DND-41 (cell line): Measurements from ENCODE around the gene IDH3B.

Experiments
- ATAC-seq: fragments of 200-7000 bp; cut with Tn5 transposase; 3 replicates; pipeline ENCODE4 v1.9.1; 2021; ENCODE audit warnings: low read depth; ENCODE audit not compliant: insufficient read depth
- DNase-seq: peaks from one replicate; pipeline ENCODE4 v3.0.0-alpha.2; 2020
- H2AFZ ChIP-seq: 2 replicates; pipeline ENCODE4 v1.6.0; 2012; ENCODE audit warnings: low read depth, low read length
- H3K27ac ChIP-seq: 2 replicates; pipeline ENCODE4 v1.5.1; 2012; ENCODE audit warnings: low read length, inconsistent platforms
- H3K27me3 ChIP-seq: fragments of 200-600 bp; sonication (generic); 2 replicates; pipeline ENCODE4 v1.6.0; 2012; ENCODE audit warnings: low read length, mild to moderate bottlenecking, inconsistent platforms; ENCODE audit not compliant: insufficient read depth, poor library complexity
- H3K36me3 ChIP-seq: 2 replicates; pipeline ENCODE4 v1.5.1; 2012; ENCODE audit warnings: low read length, inconsistent platforms; ENCODE audit not compliant: insufficient read depth
- H3K4me1 ChIP-seq: 2 replicates; pipeline ENCODE4 v1.5.1; 2012; ENCODE audit warnings: mild to moderate bottlenecking, low read length; ENCODE audit not compliant: insufficient read depth
- H3K4me2 ChIP-seq: 2 replicates; pipeline ENCODE4 v1.6.0; 2012; ENCODE audit warnings: mild to moderate bottlenecking, moderate library complexity, low read length, inconsistent platforms; ENCODE audit not compliant: insufficient read depth
- H3K4me3 ChIP-seq, 2 experiments: fragments of 200-600 bp in 1 of 2; shearing (Covaris generic) in 1 of 2; 2 replicates each; pipeline ENCODE4 v1.5.1; 2012 to 2016; ENCODE audit warnings: inconsistent platforms in 2 of 2, low read length in 2 of 2, mild to moderate bottlenecking in 2 of 2, low read depth in 1 of 2, moderate library complexity in 1 of 2
- H3K79me2 ChIP-seq: 2 replicates; pipeline ENCODE4 v1.6.0; 2012; ENCODE audit warnings: low read length, inconsistent platforms; ENCODE audit not compliant: insufficient read depth
- H3K9ac ChIP-seq: 2 replicates; pipeline ENCODE4 v1.6.0; 2012; ENCODE audit warnings: low read depth, mild to moderate bottlenecking, inconsistent platforms, low read length, moderate library complexity
- H3K9me3 ChIP-seq: 2 replicates; pipeline ENCODE4 v1.5.1; 2012; ENCODE audit warnings: low read length, moderate library complexity, mild to moderate bottlenecking, inconsistent platforms; ENCODE audit not compliant: insufficient read depth, severe bottlenecking
- H4K20me1 ChIP-seq: 2 replicates; pipeline ENCODE4 v1.6.0; 2012; ENCODE audit warnings: low read length; ENCODE audit not compliant: insufficient read depth
- EZH2 ChIP-seq: IDR thresholded peaks from 3 replicates; pipeline ENCODE4 v1.6.1; 2012; ENCODE audit warnings: borderline replicate concordance, low read depth, mild to moderate bottlenecking, moderate library complexity, low read length, inconsistent platforms; ENCODE audit not compliant: severe bottlenecking
- TF ChIP-seq, protein P1 (sequence below): IDR thresholded peaks from 2 replicates; pipeline ENCODE4 v1.5.1; 2012; ENCODE audit warnings: borderline replicate concordance, low read length, moderate library complexity, mild to moderate bottlenecking; ENCODE audit not compliant: poor library complexity, severe bottlenecking; ENCODE audit errors: extremely low read depth

The IDH3B gene

GRCh38 chr20:2708665-2709064 is 44.6 kb upstream of the IDH3B start:
- H3K36me3 ChIP-seq: no peaks in the 10 kb centered on the region
- H4K20me1 ChIP-seq: peaks cover 4% of the 10 kb centered on the region; the same call in 1 of the 2 replicates
- ATAC-seq (no peak), DNase-seq (no peak)
- H3K9me3 ChIP-seq: no peaks in the 10 kb centered on the region
- no peak overlapping the region for H3K27ac ChIP-seq
- no peak overlapping the region for H3K4me3 ChIP-seq
- H3K79me2 ChIP-seq: no peaks in the 10 kb centered on the region
- H3K4me1 ChIP-seq: no peaks in the 10 kb centered on the region
- no peak for TF ChIP-seq EZH2
- TF ChIP-seq, protein P1, sequence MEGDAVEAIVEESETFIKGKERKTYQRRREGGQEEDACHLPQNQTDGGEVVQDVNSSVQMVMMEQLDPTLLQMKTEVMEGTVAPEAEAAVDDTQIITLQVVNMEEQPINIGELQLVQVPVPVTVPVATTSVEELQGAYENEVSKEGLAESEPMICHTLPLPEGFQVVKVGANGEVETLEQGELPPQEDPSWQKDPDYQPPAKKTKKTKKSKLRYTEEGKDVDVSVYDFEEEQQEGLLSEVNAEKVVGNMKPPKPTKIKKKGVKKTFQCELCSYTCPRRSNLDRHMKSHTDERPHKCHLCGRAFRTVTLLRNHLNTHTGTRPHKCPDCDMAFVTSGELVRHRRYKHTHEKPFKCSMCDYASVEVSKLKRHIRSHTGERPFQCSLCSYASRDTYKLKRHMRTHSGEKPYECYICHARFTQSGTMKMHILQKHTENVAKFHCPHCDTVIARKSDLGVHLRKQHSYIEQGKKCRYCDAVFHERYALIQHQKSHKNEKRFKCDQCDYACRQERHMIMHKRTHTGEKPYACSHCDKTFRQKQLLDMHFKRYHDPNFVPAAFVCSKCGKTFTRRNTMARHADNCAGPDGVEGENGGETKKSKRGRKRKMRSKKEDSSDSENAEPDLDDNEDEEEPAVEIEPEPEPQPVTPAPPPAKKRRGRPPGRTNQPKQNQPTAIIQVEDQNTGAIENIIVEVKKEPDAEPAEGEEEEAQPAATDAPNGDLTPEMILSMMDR: no peak
- H3K9ac ChIP-seq: no peak overlapping the region
- H3K27me3 ChIP-seq: peaks cover 48% of the 10 kb centered on the region
- H3K4me2 ChIP-seq: no peak overlapping the region
- no peak overlapping the region for H2AFZ ChIP-seq

- Histone ChIP-seq H4K20me1 (peaks cover 4% of the 10 kb centered on the region; the same call in 1 of the 2 replicates), H3K27me3 (peaks cover 48% of the 10 kb centered on the region), H3K27ac (no peak overlapping the region), H3K4me3 (no peak overlapping the region), H3K79me2 (no peaks in the 10 kb centered on the region), H2AFZ (no peak overlapping the region), H3K4me2 (no peak overlapping the region), H3K4me1 (no peaks in the 10 kb centered on the region), H3K9me3 (no peaks in the 10 kb centered on the region), H3K36me3 (no peaks in the 10 kb centered on the region), H3K9ac (no peak overlapping the region)
- TF ChIP-seq, protein P1: no peak
- TF ChIP-seq EZH2: no peak
- ATAC-seq (no peak), DNase-seq (no peak)
These were observed 44.0 kb upstream of the IDH3B start for GRCh38 chr20:2708073-2708415.

DNA sequence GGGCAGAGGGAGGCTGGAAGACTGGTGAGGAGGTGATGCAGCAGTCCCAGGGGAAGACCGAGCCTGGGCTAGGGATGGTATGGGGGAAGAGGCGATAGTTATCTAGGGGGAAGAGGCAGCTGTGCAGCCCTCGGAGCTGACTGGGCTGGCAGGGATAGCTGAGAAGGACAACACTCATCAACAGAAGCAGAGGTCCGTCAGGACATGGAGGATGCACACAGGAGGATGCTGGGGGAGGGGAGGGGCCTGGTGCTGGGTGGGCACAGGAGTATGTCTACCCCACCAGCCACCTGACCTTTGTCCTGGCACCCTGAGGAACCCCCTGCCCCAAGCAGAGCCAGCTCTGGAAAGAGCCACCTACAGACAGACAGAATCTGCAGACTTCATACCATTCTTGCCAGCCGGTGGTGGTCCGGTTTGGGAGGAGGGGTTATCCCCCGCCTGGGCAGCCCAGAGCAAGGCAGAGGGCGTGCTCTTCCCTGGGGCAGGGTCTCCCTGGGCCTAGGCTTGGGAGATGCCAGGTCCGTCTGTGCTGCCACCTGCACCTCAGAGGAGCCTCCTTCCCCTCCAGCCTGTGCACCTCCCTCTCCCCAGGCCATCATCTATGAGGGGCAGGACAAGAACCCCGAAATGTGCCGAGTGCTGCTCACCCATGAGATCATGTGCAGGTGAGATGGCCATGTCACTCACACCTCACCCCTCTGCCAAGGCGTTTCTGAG is 43.5 kb upstream of the IDH3B start:
- Histone ChIP-seq H2AFZ (no peak overlapping the region), H3K27me3 (peaks cover 45% of the 10 kb centered on the region), H3K79me2 (no peaks in the 10 kb centered on the region), H3K4me1 (no peaks in the 10 kb centered on the region), H3K36me3 (no peaks in the 10 kb centered on the region), H3K4me3 (no peak overlapping the region), H3K9ac (no peak overlapping the region), H3K27ac (no peak overlapping the region), H3K9me3 (no peaks in the 10 kb centered on the region), H4K20me1 (peaks cover 4% of the 10 kb centered on the region; the same call in 1 of the 2 replicates), H3K4me2 (no peak overlapping the region)
- ATAC-seq: no peak
- DNase-seq: no peak
- no peak for TF ChIP-seq EZH2
- TF ChIP-seq, protein P1: no peak
